ENCODE measurements around the gene SCFD2.

GRCh38 chr4:52925531-52925968 lies 440.3 kb downstream of the SCFD2 start:
- no peak for TF ChIP-seq CREB1 (IDR thresholded peaks at IDR 0.05; ENCODE audit: low read depth)
- TF ChIP-seq RFX5 (IDR thresholded peaks at IDR 0.05; ENCODE audit: low read depth, low read length), result no peak
- TF ChIP-seq BCL3 (IDR thresholded peaks at IDR 0.05; ENCODE audit: borderline replicate concordance, insufficient read depth, low read depth, low read length, poor library complexity, severe bottlenecking), result no peak
- TF ChIP-seq POLR2A (IDR thresholded peaks at IDR 0.05; ENCODE audit: low read depth, low read length), result no peak
- no peak for TF ChIP-seq GABPA (IDR thresholded peaks at IDR 0.05; ENCODE audit: low read depth)
- TF ChIP-seq ATF3 (IDR thresholded peaks at IDR 0.05; ENCODE audit: borderline replicate concordance, extremely low read depth, low read depth, low read length), result no peak
- no peak for TF ChIP-seq POLR2AphosphoS5 (IDR thresholded peaks at IDR 0.05; ENCODE audit: low read length)
- TF ChIP-seq CTCF (IDR thresholded peaks at IDR 0.05 in 2 of 3, conservative IDR thresholded peaks at IDR 0.05 in 1 of 3; ENCODE audit: control insufficient read depth in 2 of 3, extremely low read depth in 1 of 3, insufficient read depth in 1 of 3, low read depth in 3 of 3, low read length in 3 of 3), result no peak
- no peak for TF ChIP-seq ZBTB11 (CRISPR knock-in tag; IDR thresholded peaks at IDR 0.05)
- TF ChIP-seq ATF2 (IDR thresholded peaks at IDR 0.05; ENCODE audit: low read length), result no peak
- TF ChIP-seq MAX (IDR thresholded peaks at IDR 0.05; ENCODE audit: low read depth, low read length), result no peak
- TF ChIP-seq EZH2 (IDR thresholded peaks at IDR 0.05; ENCODE audit: borderline replicate concordance, control insufficient read depth, low read depth, low read length), result no peak
- TF ChIP-seq E2F4 (IDR thresholded peaks at IDR 0.05; ENCODE audit: low read depth, low read length), result no peak
